Erythroblast (primary cell): ENCODE data around the gene PICALM.

Experiments used
- GATA1 ChIP-seq: IDR thresholded peaks from 2 replicates; pipeline ENCODE4 v1.6.1; 2011; ENCODE audit warnings: low read depth, mild to moderate bottlenecking, control low read depth, low read length, moderate library complexity
- POLR2A ChIP-seq: IDR thresholded peaks from 2 replicates; pipeline ENCODE4 v1.6.1; 2011; ENCODE audit warnings: mild to moderate bottlenecking, low read length

- TF ChIP-seq POLR2A (no peak), GATA1 (no peak)
These were observed 47.5 kb upstream of the PICALM start for GRCh38 chr11:86116386-86116726.
